Measurements from ENCODE around the gene TTR. TPM values are rescaled to one million over a fixed set of nuclear protein-coding genes. Genes with fewer than 3 reads are reported as not detected.

The TTR gene
- total and polyA plus RNA-seq, 2 of the 4 experiments (the other 2 are of a cell fraction): not detected

- no CpG with 5 or more reads among the region's 4 CpGs for WGBS, 2 experiments (ENCODE audit: extremely low coverage in 2 of 2, insufficient read length in 1 of 2)
- Histone ChIP-seq H4K8ac (ENCODE audit: low read depth in 2 of 2, low read length in 2 of 2) (no peak overlapping the region), H3K36me3 (ENCODE audit: control insufficient read depth, insufficient read depth, low read length) (no peaks in the 10 kb centered on the region), H3K56ac (ENCODE audit: extremely low read depth, insufficient read depth, low read length) (no peak overlapping the region), H3K23ac (ENCODE audit: low read depth, low read length) (no peak overlapping the region), H2BK120ac (ENCODE audit: low read depth, low read length) (no peak overlapping the region), H3K9ac (ENCODE audit: low read depth, low read length) (no peak overlapping the region), H3K4me3 (ENCODE audit: insufficient read depth, low read depth, low read length) (no peak overlapping the region), H3K9me1 (ENCODE audit: insufficient read depth, low read length) (no peaks in the 10 kb centered on the region), H3K27ac (ENCODE audit: insufficient read depth, low read length) (no peak overlapping the region), H3K27me3 (ENCODE audit: control insufficient read depth, insufficient read depth, low read length) (no peaks in the 10 kb centered on the region), H2BK5ac (ENCODE audit: low read depth, low read length, poor library complexity, severe bottlenecking) (no peak overlapping the region), H3K4me2 (ENCODE audit: low read depth, low read length) (no peak overlapping the region), H3K79me1 (ENCODE audit: low read depth in 1 of 2, low read length in 2 of 2) (no peaks in the 10 kb centered on the region), H2BK20ac (ENCODE audit: low read depth, low read length) (no peak overlapping the region), H3K9me3 (ENCODE audit: control insufficient read depth, insufficient read depth, low read length) (no peaks in the 10 kb centered on the region), H2BK15ac (ENCODE audit: low read depth, low read length) (no peak overlapping the region), H2AFZ (replicated peaks; ENCODE audit: low read length, poor library complexity) (no peak overlapping the region), H3K14ac (replicated peaks; ENCODE audit: low read depth, low read length) (no peak overlapping the region), H2AK9ac (replicated peaks; ENCODE audit: low read depth, low read length, poor library complexity) (no peak overlapping the region), H4K91ac (ENCODE audit: insufficient read depth, low read depth, low read length) (no peak overlapping the region), H4K20me1 (ENCODE audit: insufficient read depth, low read length) (no peaks in the 10 kb centered on the region), H4K5ac (ENCODE audit: low read depth, low read length) (no peak overlapping the region), H2AK5ac (ENCODE audit: low read depth, low read length) (no peak overlapping the region), H3K18ac (ENCODE audit: low read depth, low read length) (no peak overlapping the region), H3K4ac (ENCODE audit: low read depth, low read length) (no peak overlapping the region), H3K4me1 (ENCODE audit: control insufficient read depth, insufficient read depth, low read length) (no peaks in the 10 kb centered on the region)
- DNase-seq: no peak
- in situ Hi-C loops (cut with MboI; ENCODE audit: low sequenced_read_pairs): no loop called here
- dilution Hi-C loops (cut with HindIII; ENCODE audit: low sequenced_read_pairs, unreplicated experiment): no loop called here
- no TSS peak for BruUV-seq (replicated peaks)
- ATAC-seq (ENCODE audit: low read depth): no peak
- intact Hi-C loops (cut with micrococcal nuclease): no loop called here
- TF ChIP-seq RCOR1 (IDR thresholded peaks at IDR 0.05; ENCODE audit: insufficient replicate concordance, low read length) (no peak), MAFK (IDR thresholded peaks at IDR 0.05; ENCODE audit: low read depth, low read length) (no peak), CTCF (conservative IDR thresholded peaks at IDR 0.05; ENCODE audit: low read depth, low read length) (no peak), POLR2A (IDR thresholded peaks at IDR 0.05; ENCODE audit: low read depth, low read length) (no peak), RAD21 (IDR thresholded peaks at IDR 0.05; ENCODE audit: low read length) (no peak), NFE2L2 (IDR thresholded peaks at IDR 0.05; ENCODE audit: low read depth, low read length) (no peak), MXI1 (IDR thresholded peaks at IDR 0.05; ENCODE audit: borderline replicate concordance, low read depth, low read length) (no peak), ELK1 (IDR thresholded peaks at IDR 0.05; ENCODE audit: borderline replicate concordance, low read depth, low read length) (no peak), SMC3 (IDR thresholded peaks at IDR 0.05; ENCODE audit: low read depth, low read length) (no peak), CEBPB (IDR thresholded peaks at IDR 0.05; ENCODE audit: low read depth, low read length) (no peak), FOS (IDR thresholded peaks at IDR 0.05; ENCODE audit: low read depth, low read length) (no peak), BHLHE40 (IDR thresholded peaks at IDR 0.05; ENCODE audit: low read depth, low read length) (no peak), USF2 (IDR thresholded peaks at IDR 0.05; ENCODE audit: low read depth, low read length) (no peak), CHD1 (IDR thresholded peaks at IDR 0.05; ENCODE audit: low read depth, low read length) (no peak), RFX5 (IDR thresholded peaks at IDR 0.05; ENCODE audit: low read depth, low read length) (no peak), MAZ (IDR thresholded peaks at IDR 0.05; ENCODE audit: borderline replicate concordance, low read depth, low read length) (no peak)
- ChIA-PET POLR2A (ENCODE audit: unreplicated experiment) (no interaction called here), CTCF (no interaction called here)
These were observed 53.7 kb downstream of the TTR start for GRCh38 chr18:31645411-31645810.
